Gastroesophageal sphincter (tissue), 3 donors: ENCODE results near the gene FIGLA.

Source experiments
- CTCF ChIP-seq, 4 experiments: fragments of 200-600 bp in 2 of 4; fragments of 450-650 bp in 2 of 4; sonication (generic) in 1 of 4; IDR thresholded peaks; one replicate each; pipeline ENCODE4 v1.5.1; 2017 to 2019; ENCODE audit warnings: antibody characterized with exemption in 4 of 4, mild to moderate bottlenecking in 2 of 4, moderate library complexity in 2 of 4
- POLR2AphosphoS5 ChIP-seq: sonication (generic); formaldehyde crosslinking; IDR thresholded peaks from one replicate; pipeline ENCODE4 v1.6.1; 2017; ENCODE audit warnings: antibody characterized with exemption

- TF ChIP-seq CTCF (IDR thresholded peaks at IDR 0.05) (no peak), POLR2AphosphoS5 (no peak)
Measured at GRCh38 chr2:70829916-70830315, 39.5 kb upstream of the FIGLA start.
